Loucy (cell line): ENCODE data around the gene UMODL1.

Source experiments
- EZH2phosphoT487 ChIP-seq: fragments of 200-600 bp; IDR thresholded peaks from 2 replicates; pipeline ENCODE4 v1.6.1; 2018; ENCODE audit warnings: antibody characterized with exemption, mild to moderate bottlenecking, moderate library complexity, borderline replicate concordance
- TF ChIP-seq, protein P1 (sequence below): fragments of 200-600 bp; sonication (generic); conservative IDR thresholded peaks from 2 replicates; pipeline ENCODE4 v1.5.1; 2014; ENCODE audit warnings: mild to moderate bottlenecking, antibody characterized with exemption, low read length

DNA sequence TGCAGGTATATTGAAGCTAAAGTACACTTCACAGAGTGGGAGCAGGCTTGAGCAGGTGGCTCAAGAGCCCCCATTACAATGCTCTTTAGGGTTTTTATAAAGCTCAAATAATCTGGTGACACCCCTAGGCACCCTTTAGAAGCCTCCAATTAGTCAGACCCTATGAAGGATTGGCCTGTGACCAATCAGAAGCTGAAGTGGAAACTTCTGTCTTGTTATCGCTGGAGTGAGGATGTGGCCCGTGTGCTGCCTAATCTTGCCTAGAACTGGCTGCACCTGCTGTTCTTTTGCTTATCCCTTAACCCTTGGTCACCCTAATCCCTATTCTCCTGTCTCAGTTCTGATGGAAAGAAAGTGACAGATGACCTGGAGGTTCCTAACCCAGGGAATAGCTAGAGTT lies 77.0 kb downstream of the UMODL1 start:
- TF ChIP-seq, protein P1, sequence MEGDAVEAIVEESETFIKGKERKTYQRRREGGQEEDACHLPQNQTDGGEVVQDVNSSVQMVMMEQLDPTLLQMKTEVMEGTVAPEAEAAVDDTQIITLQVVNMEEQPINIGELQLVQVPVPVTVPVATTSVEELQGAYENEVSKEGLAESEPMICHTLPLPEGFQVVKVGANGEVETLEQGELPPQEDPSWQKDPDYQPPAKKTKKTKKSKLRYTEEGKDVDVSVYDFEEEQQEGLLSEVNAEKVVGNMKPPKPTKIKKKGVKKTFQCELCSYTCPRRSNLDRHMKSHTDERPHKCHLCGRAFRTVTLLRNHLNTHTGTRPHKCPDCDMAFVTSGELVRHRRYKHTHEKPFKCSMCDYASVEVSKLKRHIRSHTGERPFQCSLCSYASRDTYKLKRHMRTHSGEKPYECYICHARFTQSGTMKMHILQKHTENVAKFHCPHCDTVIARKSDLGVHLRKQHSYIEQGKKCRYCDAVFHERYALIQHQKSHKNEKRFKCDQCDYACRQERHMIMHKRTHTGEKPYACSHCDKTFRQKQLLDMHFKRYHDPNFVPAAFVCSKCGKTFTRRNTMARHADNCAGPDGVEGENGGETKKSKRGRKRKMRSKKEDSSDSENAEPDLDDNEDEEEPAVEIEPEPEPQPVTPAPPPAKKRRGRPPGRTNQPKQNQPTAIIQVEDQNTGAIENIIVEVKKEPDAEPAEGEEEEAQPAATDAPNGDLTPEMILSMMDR = no peak
- no peak for TF ChIP-seq EZH2phosphoT487
